ENCODE measurements around the gene MEPCE. TPM values are rescaled to one million over a fixed set of nuclear protein-coding genes. Genes with fewer than 3 reads are reported as not detected.

MEPCE gene
- total and polyA plus RNA-seq, 9 of the 15 experiments (the other 6 are each of a cell fraction or from before 2014, with no cell fraction given), result 10.9 to 76.3 (median 44.1) TPM

DNA sequence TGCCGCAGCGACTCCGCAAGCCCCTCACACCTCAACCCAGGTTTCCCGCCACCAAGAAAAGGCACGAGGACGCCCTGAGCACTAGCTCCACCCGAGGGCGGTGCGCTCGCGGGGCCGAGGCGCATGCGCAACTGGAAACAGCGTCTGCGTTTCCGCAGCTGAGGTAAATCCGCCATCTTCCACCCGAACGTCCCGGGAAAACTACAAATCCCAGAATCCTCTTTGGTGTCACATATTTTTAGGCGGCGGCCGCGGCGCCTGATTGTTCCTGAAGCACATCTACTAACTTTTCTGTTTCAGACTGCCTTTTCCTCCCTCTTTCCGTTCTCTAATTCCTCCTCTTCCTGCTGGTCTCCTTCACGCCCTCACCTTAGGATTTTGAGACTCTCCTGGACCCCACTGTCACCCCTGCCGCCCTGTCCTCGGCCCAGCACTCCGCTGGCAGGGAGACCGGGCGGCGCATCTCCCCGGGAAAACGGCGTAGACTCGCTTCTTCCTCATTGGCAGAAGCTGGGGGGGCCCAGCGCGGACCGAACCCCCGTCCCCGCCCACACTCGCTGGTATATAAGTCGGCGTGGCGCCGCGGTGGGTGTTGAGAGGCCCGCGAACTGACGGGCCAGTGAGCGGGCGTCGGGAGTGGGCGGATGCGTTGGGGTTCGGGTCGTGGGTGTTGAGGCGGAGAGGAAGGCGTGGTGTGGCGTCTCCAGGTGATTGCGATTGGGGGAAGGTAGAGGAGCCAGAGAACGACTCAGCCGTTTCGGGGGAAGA, 1.2 kb upstream of the MEPCE start, which contains the start of gene ZCWPW1 (continued):
- peak; percentile 100 for TF ChIP-seq PREB (CRISPR knock-in tag; IDR thresholded peaks at IDR 0.05)
- TF ChIP-seq, protein P1, sequence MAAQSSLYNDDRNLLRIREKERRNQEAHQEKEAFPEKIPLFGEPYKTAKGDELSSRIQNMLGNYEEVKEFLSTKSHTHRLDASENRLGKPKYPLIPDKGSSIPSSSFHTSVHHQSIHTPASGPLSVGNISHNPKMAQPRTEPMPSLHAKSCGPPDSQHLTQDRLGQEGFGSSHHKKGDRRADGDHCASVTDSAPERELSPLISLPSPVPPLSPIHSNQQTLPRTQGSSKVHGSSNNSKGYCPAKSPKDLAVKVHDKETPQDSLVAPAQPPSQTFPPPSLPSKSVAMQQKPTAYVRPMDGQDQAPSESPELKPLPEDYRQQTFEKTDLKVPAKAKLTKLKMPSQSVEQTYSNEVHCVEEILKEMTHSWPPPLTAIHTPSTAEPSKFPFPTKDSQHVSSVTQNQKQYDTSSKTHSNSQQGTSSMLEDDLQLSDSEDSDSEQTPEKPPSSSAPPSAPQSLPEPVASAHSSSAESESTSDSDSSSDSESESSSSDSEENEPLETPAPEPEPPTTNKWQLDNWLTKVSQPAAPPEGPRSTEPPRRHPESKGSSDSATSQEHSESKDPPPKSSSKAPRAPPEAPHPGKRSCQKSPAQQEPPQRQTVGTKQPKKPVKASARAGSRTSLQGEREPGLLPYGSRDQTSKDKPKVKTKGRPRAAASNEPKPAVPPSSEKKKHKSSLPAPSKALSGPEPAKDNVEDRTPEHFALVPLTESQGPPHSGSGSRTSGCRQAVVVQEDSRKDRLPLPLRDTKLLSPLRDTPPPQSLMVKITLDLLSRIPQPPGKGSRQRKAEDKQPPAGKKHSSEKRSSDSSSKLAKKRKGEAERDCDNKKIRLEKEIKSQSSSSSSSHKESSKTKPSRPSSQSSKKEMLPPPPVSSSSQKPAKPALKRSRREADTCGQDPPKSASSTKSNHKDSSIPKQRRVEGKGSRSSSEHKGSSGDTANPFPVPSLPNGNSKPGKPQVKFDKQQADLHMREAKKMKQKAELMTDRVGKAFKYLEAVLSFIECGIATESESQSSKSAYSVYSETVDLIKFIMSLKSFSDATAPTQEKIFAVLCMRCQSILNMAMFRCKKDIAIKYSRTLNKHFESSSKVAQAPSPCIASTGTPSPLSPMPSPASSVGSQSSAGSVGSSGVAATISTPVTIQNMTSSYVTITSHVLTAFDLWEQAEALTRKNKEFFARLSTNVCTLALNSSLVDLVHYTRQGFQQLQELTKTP (IDR thresholded peaks at IDR 0.05; ENCODE audit: low read depth in 1 of 2, partially characterized antibody in 2 of 2), result peak; percentile 90 to 91
- 0 out of 2 replicates have a peak, but pooled peaks have one; percentile 37 for TF ChIP-seq BCL6 (CRISPR knock-in tag; IDR thresholded peaks at IDR 0.05)
- TF ChIP-seq ZBTB1 (CRISPR knock-in tag; IDR thresholded peaks at IDR 0.05; ENCODE audit: borderline replicate concordance, low read depth), result peak; percentile 85
- TF ChIP-seq, protein P2, sequence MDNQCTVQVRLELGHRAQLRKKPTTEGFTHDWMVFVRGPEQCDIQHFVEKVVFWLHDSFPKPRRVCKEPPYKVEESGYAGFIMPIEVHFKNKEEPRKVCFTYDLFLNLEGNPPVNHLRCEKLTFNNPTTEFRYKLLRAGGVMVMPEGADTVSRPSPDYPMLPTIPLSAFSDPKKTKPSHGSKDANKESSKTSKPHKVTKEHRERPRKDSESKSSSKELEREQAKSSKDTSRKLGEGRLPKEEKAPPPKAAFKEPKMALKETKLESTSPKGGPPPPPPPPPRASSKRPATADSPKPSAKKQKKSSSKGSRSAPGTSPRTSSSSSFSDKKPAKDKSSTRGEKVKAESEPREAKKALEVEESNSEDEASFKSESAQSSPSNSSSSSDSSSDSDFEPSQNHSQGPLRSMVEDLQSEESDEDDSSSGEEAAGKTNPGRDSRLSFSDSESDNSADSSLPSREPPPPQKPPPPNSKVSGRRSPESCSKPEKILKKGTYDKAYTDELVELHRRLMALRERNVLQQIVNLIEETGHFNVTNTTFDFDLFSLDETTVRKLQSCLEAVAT (IDR thresholded peaks at IDR 0.05), result peak; percentile 95
- TF ChIP-seq XRCC3 (IDR thresholded peaks at IDR 0.05), result no peak
- TF ChIP-seq NFIC (IDR thresholded peaks at IDR 0.05), result peak; percentile 87
- no peak for TF ChIP-seq UBTF (IDR thresholded peaks at IDR 0.05; ENCODE audit: borderline replicate concordance in 1 of 2, low read depth in 2 of 2, low read length in 2 of 2)
- peak; percentile 67 to 80 for TF ChIP-seq SIX5 (IDR thresholded peaks at IDR 0.05; ENCODE audit: borderline replicate concordance in 1 of 2, insufficient read depth in 1 of 2, low read depth in 1 of 2, low read length in 2 of 2)
- TF ChIP-seq ETS2 (tag; IDR thresholded peaks at IDR 0.05; ENCODE audit: borderline replicate concordance, poor library complexity, severe bottlenecking), result no peak
- no peak for TF ChIP-seq RHOXF2B (CRISPR knock-in tag; conservative IDR thresholded peaks at IDR 0.05)
- TF ChIP-seq MTA1 (IDR thresholded peaks at IDR 0.05; ENCODE audit: borderline replicate concordance), result peak; percentile 73; the same call in 1 of the 2 replicates
- TF ChIP-seq, protein P3, sequence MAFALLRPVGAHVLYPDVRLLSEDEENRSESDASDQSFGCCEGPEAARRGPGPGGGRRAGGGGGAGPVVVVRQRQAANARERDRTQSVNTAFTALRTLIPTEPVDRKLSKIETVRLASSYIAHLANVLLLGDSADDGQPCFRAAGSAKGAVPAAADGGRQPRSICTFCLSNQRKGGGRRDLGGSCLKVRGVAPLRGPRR (CRISPR knock-in tag; IDR thresholded peaks at IDR 0.05), result no peak
- peak; percentile 100 for TF ChIP-seq L3MBTL2 (IDR thresholded peaks at IDR 0.05)
- TF ChIP-seq ZNF561 (CRISPR knock-in tag; conservative IDR thresholded peaks at IDR 0.05), result peak; percentile 55; the same call in 1 of the 2 replicates
- peak; percentile 84; the same call in 1 of the 2 replicates for TF ChIP-seq KLF10 (CRISPR knock-in tag; IDR thresholded peaks at IDR 0.05)
